ENCODE results near the gene CCL2. TPM values are rescaled to one million over a fixed set of nuclear protein-coding genes. Genes with fewer than 3 reads are reported as not detected.
"Not testable (repeated sequence)": the region's sequence is repeated elsewhere in the genome, so short reads cannot be mapped to it uniquely, and the experiment has no call there.

Gene CCL2
- total RNA-seq, 2 experiments from 2014 or later = not detected

DNA sequence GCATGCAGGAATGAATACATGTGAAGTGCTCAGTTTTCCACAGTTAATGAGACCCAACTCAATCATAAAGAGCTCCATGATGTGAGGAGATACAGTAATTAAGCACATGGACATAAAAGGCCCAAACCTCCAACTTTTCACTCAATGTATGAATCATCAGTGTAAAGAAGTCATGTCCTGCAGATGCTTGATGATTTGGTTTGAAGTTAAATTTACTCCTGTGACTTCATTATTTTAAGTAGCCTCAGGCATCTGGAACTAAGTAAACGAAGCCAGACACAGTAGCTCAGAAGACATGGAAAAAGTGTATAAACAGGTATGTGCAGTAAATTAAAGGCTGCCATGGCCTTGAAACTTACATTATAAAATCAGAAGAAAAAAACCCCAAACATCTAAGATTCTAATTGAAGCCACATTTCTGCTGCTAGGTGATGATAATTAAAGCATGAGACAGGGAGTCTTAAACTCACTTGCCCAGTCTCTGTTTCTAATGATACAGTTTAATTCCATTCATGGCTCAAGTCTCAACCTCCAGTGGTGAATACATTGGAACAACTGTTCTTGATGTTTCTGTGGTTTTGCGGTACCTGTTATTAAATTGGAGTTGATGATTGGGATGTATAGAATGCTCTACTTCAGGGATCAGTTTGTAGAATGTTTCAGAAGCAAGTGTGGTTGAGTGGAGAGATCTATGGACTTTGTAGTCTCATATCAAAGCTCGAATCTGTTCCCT lies 28.9 kb upstream of the CCL2 start:
- no peak overlapping the region for H3K27ac Mint-ChIP-seq
- POLR2A ChIA-PET = no interaction called here
- H3K36me3 Mint-ChIP-seq (ENCODE audit: low read depth) = no peaks in the 10 kb centered on the region

GRCh38 chr17:34226744-34227034 lies 28.4 kb upstream of the CCL2 start:
- DNase-seq = no peak
- ChIA-PET POLR2A (no interaction called here), CTCF (no interaction called here)
- no peaks in the 10 kb centered on the region for H3K4me1 Mint-ChIP-seq
- intact Hi-C loops (cut with DNase I, micrococcal nuclease) = no loop called here
- no peak overlapping the region for H3K4me3 Mint-ChIP-seq
- H3K27ac Mint-ChIP-seq = no peak overlapping the region
- H3K27me3 Mint-ChIP-seq = peaks cover 20% of the 10 kb centered on the region
- no peaks in the 10 kb centered on the region for H3K36me3 Mint-ChIP-seq (ENCODE audit: low read depth)
- H3K9me3 Mint-ChIP-seq (ENCODE audit: low read depth) = peaks cover 7% of the 10 kb centered on the region
- ATAC-seq = no peak

More for the DNA sequence above, 28.9 kb upstream of the CCL2 start:
- Mint-ChIP-seq H3K27me3 (peaks cover 17% of the 10 kb centered on the region), H3K9me3 (ENCODE audit: low read depth) (peaks cover 7% of the 10 kb centered on the region), H3K4me3 (no peak overlapping the region), H3K4me1 (no peaks in the 10 kb centered on the region)
- CTCF ChIA-PET = interaction anchor here (0.8 kb wide), 1 partner anchor 136 kb away, joined by 3 read pairs; no protein-coding TSS in a partner anchor
- DNase-seq = no peak
- ATAC-seq = no peak
- intact Hi-C loops (cut with DNase I, micrococcal nuclease) = no loop called here

DNA sequence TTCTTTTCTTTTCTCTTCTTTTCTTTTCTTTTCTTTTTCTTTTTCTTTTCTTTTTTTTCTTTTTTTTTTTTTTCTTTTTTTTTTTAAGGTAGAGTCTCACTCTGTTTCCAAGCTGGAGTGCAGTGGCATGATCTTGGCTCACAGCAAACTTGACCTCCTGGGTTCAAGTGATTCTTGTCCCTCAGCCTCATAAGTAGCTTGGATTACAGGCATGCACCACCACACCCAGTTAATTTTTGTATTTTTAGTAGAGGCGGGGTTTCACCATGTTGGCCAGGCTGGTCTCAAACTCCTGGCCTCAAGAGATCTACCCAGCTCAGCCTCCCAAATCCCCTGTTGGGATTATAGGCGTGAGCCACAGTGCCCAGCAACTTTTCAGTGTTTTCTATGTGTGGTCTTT lies 27.8 kb upstream of the CCL2 start:
- intact Hi-C loops (cut with DNase I, micrococcal nuclease); H3K9me3 Mint-ChIP-seq (ENCODE audit: low read depth); POLR2A ChIA-PET; DNase-seq; ATAC-seq; H3K4me1 Mint-ChIP-seq; H3K4me3 Mint-ChIP-seq; H3K27ac Mint-ChIP-seq; H3K36me3 Mint-ChIP-seq (ENCODE audit: low read depth): not testable (repeated sequence)
- CTCF ChIA-PET = interaction anchor here (0.7 kb wide), 1 partner anchor 43 kb away, joined by 3 read pairs; the partner anchor contains the start of gene CCL7
- H3K27me3 Mint-ChIP-seq = peaks cover 19% of the 10 kb centered on the region

DNA sequence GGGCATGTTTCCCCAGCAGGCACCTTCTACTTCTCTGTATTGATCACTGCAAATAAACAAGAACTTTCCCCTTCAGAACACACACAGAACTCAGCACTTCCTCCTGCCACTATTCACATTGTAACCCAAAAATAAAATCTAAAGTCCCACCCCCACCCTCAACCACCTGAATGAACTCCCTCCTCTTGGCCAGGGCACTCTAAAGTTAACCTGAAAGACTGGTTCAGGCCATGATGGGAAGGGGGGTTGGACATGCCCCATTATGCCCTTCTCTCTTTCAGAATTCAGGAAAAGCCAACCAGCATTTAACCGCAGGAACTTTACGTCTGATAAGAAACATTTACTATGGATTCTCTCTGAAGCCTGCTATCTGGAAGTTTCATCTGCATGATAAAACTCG lies 27.4 kb upstream of the CCL2 start:
- Mint-ChIP-seq H3K9me3 (ENCODE audit: low read depth) (peaks cover 7% of the 10 kb centered on the region), H3K27me3 (peaks cover 22% of the 10 kb centered on the region), H3K4me3 (no peak overlapping the region), H3K27ac (no peak overlapping the region), H3K36me3 (ENCODE audit: low read depth) (no peaks in the 10 kb centered on the region), H3K4me1 (no peaks in the 10 kb centered on the region)
- CTCF ChIA-PET = interaction anchor here (0.7 kb wide), 1 partner anchor 42 kb away, joined by 3 read pairs; the partner anchor contains the start of gene CCL7
- ATAC-seq = no peak
- POLR2A ChIA-PET = no interaction called here
- intact Hi-C loops (cut with DNase I, micrococcal nuclease) = no loop called here
- DNase-seq = no peak

DNA sequence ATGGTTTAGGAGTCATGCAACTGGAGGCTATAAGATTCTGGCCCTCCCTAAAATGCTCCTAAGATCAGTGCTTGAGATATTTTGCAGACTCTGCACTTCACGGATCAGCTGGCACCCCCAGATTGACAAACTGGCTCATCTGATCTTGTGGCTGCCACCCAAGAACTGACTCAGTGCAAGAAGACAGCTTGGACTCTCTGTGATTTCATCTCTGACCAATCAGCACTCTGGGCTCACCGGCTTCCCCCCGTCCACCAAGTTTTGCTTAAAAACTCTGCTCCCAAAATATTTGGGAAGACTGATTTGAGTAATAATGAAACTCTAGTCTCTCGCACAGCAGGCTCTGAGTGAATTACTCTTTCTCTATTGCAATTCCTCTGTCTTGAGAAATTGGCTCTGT lies 26.3 kb upstream of the CCL2 start:
- intact Hi-C loops (cut with DNase I, micrococcal nuclease) = no loop called here
- Mint-ChIP-seq H3K27ac (no peak overlapping the region), H3K27me3 (peaks cover 25% of the 10 kb centered on the region), H3K4me3 (no peak overlapping the region), H3K9me3 (ENCODE audit: low read depth) (peaks cover 7% of the 10 kb centered on the region), H3K4me1 (no peaks in the 10 kb centered on the region), H3K36me3 (ENCODE audit: low read depth) (no peaks in the 10 kb centered on the region)
- CTCF ChIA-PET = no interaction called here
- ATAC-seq (no peak), DNase-seq (no peak)
- POLR2A ChIA-PET = no interaction called here

DNA sequence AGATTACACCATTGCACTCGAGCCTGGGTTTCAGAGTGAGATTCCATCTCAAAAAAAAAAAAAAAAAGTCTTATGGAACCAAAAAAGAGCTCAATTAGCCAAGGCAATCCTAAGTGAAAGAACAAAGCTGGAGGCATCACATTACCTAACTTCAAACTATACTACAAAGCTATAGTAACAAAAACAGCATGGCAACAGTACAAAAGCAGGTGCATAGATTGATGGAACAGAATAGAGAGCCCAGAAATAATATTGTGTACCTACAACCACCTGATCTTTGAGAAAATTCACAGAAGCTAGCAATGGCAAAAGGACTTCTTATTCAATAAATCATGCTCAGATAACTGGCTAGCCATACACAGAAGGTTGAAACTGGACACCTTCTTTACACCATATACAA lies 24.7 kb upstream of the CCL2 start:
- Mint-ChIP-seq H3K4me1 (no peaks in the 10 kb centered on the region), H3K9me3 (ENCODE audit: low read depth) (peaks cover 7% of the 10 kb centered on the region), H3K27me3 (peaks cover 26% of the 10 kb centered on the region), H3K27ac (no peak overlapping the region), H3K4me3 (no peak overlapping the region), H3K36me3 (ENCODE audit: low read depth) (no peaks in the 10 kb centered on the region)
- no peak for DNase-seq
- no peak for ATAC-seq
- CTCF ChIA-PET = no interaction called here
- POLR2A ChIA-PET = no interaction called here
- intact Hi-C loops (cut with DNase I, micrococcal nuclease) = no loop called here

DNA sequence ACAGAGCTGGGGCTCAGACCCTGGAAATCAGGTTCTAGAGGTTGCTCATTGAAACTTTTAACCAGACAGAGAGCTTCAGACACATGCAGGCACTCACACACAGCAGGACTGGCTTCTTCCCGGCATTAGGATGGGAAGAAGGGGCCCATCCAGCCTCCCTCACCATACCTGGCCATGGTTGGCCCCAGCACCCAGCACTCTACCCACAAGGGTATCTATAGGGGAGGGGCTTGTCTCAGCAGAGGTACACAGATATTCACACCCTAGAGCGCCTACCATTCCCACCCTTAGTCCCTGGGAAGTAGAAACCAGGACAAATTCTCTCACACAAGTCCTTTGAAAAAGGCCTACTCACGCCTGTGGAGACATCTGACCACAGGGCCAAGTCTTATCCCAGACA lies 20.5 kb upstream of the CCL2 start:
- H3K27ac Mint-ChIP-seq = no peak overlapping the region
- H3K27me3 Mint-ChIP-seq = peaks cover 21% of the 10 kb centered on the region
- peaks cover 5% of the 10 kb centered on the region for H3K9me3 Mint-ChIP-seq (ENCODE audit: low read depth)
- DNase-seq (no peak), ATAC-seq (no peak)
- H3K4me1 Mint-ChIP-seq = no peaks in the 10 kb centered on the region
- POLR2A ChIA-PET = no interaction called here
- intact Hi-C loops (cut with DNase I, micrococcal nuclease) = no loop called here
- no peaks in the 10 kb centered on the region for H3K36me3 Mint-ChIP-seq (ENCODE audit: low read depth)
- H3K4me3 Mint-ChIP-seq = no peak overlapping the region
- CTCF ChIA-PET = no interaction called here

DNA sequence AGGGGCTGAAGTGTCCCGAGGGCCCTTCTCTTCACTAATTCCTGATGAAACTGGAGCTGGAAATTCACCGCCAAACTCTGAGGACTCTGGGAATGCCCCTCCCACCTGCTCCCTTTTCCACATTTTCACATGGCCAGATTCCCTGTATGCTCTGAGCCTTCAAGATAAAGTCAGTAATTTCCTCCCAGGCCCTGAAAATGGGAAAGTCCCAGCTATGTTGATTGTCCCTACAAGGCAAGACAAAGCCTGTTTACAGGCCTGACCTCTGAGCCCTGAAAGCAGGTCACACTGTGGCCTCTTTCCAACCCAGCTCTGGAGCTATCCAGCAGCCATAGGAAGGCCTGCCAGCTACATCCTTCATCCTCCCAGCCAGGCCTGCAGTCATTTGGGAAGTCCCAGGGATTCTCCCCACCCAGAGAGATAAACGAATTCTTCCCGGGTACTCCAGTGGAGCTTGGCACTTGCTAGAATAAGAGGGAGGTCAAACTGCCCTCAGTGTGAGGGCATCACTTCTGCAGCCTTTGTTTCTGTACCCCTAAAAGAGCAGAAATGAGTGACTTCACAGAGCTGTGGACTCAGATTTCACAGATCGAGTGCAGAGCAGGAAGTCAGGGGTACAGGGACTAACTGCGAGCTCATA lies 19.6 kb upstream of the CCL2 start:
- intact Hi-C loops (cut with DNase I, micrococcal nuclease) = no loop called here
- Mint-ChIP-seq H3K36me3 (ENCODE audit: low read depth) (no peaks in the 10 kb centered on the region), H3K27ac (no peak overlapping the region), H3K27me3 (peaks cover 24% of the 10 kb centered on the region), H3K4me3 (no peak overlapping the region), H3K4me1 (no peaks in the 10 kb centered on the region), H3K9me3 (ENCODE audit: low read depth) (peaks cover under 1% of the 10 kb centered on the region)
- ATAC-seq (no peak), DNase-seq (no peak)
- CTCF ChIA-PET = interaction anchor here (1.4 kb wide), 1 partner anchor 127 kb away, joined by 6 read pairs; no protein-coding TSS in a partner anchor
- POLR2A ChIA-PET = no interaction called here

DNA sequence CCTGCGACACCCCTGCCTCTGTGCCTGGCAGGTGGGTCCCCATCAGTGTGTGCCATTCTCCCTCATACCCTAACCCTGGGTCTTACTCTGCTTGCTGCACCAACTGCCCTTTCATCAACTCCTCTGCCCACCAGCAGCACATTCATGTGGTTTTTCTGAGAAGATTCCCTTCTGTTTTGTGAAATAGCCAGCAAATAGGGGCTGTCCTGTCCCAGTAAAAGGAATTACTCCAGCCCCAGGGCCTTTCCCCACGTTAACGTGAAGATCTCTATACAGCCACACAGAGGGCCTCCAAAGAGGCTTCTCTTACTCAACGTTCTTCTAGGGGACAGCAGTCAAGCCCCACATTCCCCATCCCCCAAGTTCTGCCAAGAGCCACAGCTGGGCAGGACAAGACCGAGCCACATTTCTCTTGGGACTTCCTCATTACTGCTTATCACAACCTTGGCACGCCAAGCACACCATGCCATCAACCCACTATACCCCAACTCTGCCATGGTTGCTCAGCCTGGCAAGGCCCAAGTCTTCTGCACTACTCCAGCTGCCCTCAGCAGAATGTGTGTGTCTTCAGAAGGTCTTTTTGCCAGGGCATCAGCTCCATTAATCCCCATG lies 18.7 kb upstream of the CCL2 start:
- no peaks in the 10 kb centered on the region for H3K36me3 Mint-ChIP-seq (ENCODE audit: low read depth)
- no peaks in the 10 kb centered on the region for H3K9me3 Mint-ChIP-seq (ENCODE audit: low read depth)
- intact Hi-C loops (cut with DNase I, micrococcal nuclease) = no loop called here
- no peak for ATAC-seq
- H3K27me3 Mint-ChIP-seq = peaks cover 17% of the 10 kb centered on the region
- no peaks in the 10 kb centered on the region for H3K4me1 Mint-ChIP-seq
- CTCF ChIA-PET = interaction anchor here (1.4 kb wide), 1 partner anchor 126 kb away, joined by 6 read pairs; no protein-coding TSS in a partner anchor
- POLR2A ChIA-PET = no interaction called here
- H3K4me3 Mint-ChIP-seq = no peak overlapping the region
- DNase-seq = no peak
- H3K27ac Mint-ChIP-seq = no peak overlapping the region

- intact Hi-C loops (cut with DNase I, micrococcal nuclease) = no loop called here
- H3K9me3 Mint-ChIP-seq (ENCODE audit: low read depth) = no peaks in the 10 kb centered on the region
- no peaks in the 10 kb centered on the region for H3K36me3 Mint-ChIP-seq (ENCODE audit: low read depth)
- no peak overlapping the region for H3K4me3 Mint-ChIP-seq
- H3K4me1 Mint-ChIP-seq = no peaks in the 10 kb centered on the region
- ATAC-seq (no peak), DNase-seq (no peak)
- H3K27ac Mint-ChIP-seq = no peak overlapping the region
- POLR2A ChIA-PET = no interaction called here
- peaks cover 15% of the 10 kb centered on the region for H3K27me3 Mint-ChIP-seq
- CTCF ChIA-PET = no interaction called here
These were observed 17.6 kb upstream of the CCL2 start for GRCh38 chr17:34237458-34237857.

GRCh38 chr17:34241062-34241461 lies 14.0 kb upstream of the CCL2 start:
- no peak for DNase-seq
- Mint-ChIP-seq H3K4me3 (no peak overlapping the region), H3K4me1 (no peaks in the 10 kb centered on the region), H3K9me3 (ENCODE audit: low read depth) (no peaks in the 10 kb centered on the region), H3K36me3 (ENCODE audit: low read depth) (no peaks in the 10 kb centered on the region), H3K27me3 (peaks cover 6% of the 10 kb centered on the region), H3K27ac (no peak overlapping the region)
- ChIA-PET POLR2A (no interaction called here), CTCF (interaction anchor here (1.6 kb wide), 1 partner anchor 41 kb away, joined by 4 read pairs; no protein-coding TSS in a partner anchor)
- no peak for ATAC-seq
- intact Hi-C loops (cut with DNase I, micrococcal nuclease) = no loop called here
